ENCODE measurements around the gene FNTB. TPM values are rescaled to one million over a fixed set of nuclear protein-coding genes. Genes with fewer than 3 reads are reported as not detected.

FNTB gene
- total RNA-seq, 1 donor from 2014 or later, result 16.9 TPM

GRCh38 chr14:65043893-65044595, 57.3 kb downstream of the FNTB start:
- H3K27ac Mint-ChIP-seq (ENCODE audit: unreplicated experiment), result no peak overlapping the region
- no peaks in the 10 kb centered on the region for H3K9me3 Mint-ChIP-seq (ENCODE audit: unreplicated experiment)
- DNase-seq (ENCODE audit: low spot score), result no peak
- H3K27me3 Mint-ChIP-seq (ENCODE audit: unreplicated experiment), result peaks cover 2% of the 10 kb centered on the region
- no peak overlapping the region for H3K4me3 Mint-ChIP-seq (ENCODE audit: unreplicated experiment)
- peaks cover 10% of the 10 kb centered on the region for H3K36me3 Mint-ChIP-seq (ENCODE audit: low read depth, unreplicated experiment)
- H3K4me1 Mint-ChIP-seq (ENCODE audit: unreplicated experiment), result peaks cover 2% of the 10 kb centered on the region
- TF ChIP-seq CTCF (IDR thresholded peaks at IDR 0.05; ENCODE audit: unreplicated experiment), result no peak

- Mint-ChIP-seq H3K9me3 (ENCODE audit: unreplicated experiment) (no peaks in the 10 kb centered on the region), H3K4me1 (ENCODE audit: unreplicated experiment) (peaks cover 2% of the 10 kb centered on the region), H3K27ac (ENCODE audit: unreplicated experiment) (no peak overlapping the region), H3K27me3 (ENCODE audit: unreplicated experiment) (peaks cover 2% of the 10 kb centered on the region), H3K36me3 (ENCODE audit: low read depth, unreplicated experiment) (peaks cover 10% of the 10 kb centered on the region), H3K4me3 (ENCODE audit: unreplicated experiment) (no peak overlapping the region)
- no peak for DNase-seq (ENCODE audit: low spot score)
- no peak for TF ChIP-seq CTCF (IDR thresholded peaks at IDR 0.05; ENCODE audit: unreplicated experiment)
Measured at GRCh38 chr14:65044596-65044959, 57.9 kb downstream of the FNTB start.

GRCh38 chr14:65045006-65045405, 58.3 kb downstream of the FNTB start:
- Mint-ChIP-seq H3K36me3 (ENCODE audit: low read depth, unreplicated experiment) (peaks cover 10% of the 10 kb centered on the region), H3K27me3 (ENCODE audit: unreplicated experiment) (peaks cover 2% of the 10 kb centered on the region), H3K4me3 (ENCODE audit: unreplicated experiment) (no peak overlapping the region), H3K9me3 (ENCODE audit: unreplicated experiment) (no peaks in the 10 kb centered on the region), H3K27ac (ENCODE audit: unreplicated experiment) (no peak overlapping the region), H3K4me1 (ENCODE audit: unreplicated experiment) (peaks cover 2% of the 10 kb centered on the region)
- no peak for DNase-seq (ENCODE audit: low spot score)
- TF ChIP-seq CTCF (IDR thresholded peaks at IDR 0.05; ENCODE audit: unreplicated experiment), result no peak

GRCh38 chr14:65045709-65046108, 59.0 kb downstream of the FNTB start:
- Mint-ChIP-seq H3K4me3 (ENCODE audit: unreplicated experiment) (no peak overlapping the region), H3K9me3 (ENCODE audit: unreplicated experiment) (no peaks in the 10 kb centered on the region), H3K4me1 (ENCODE audit: unreplicated experiment) (peaks cover 2% of the 10 kb centered on the region), H3K27me3 (ENCODE audit: unreplicated experiment) (peaks cover 2% of the 10 kb centered on the region), H3K36me3 (ENCODE audit: low read depth, unreplicated experiment) (peaks cover 10% of the 10 kb centered on the region), H3K27ac (ENCODE audit: unreplicated experiment) (no peak overlapping the region)
- DNase-seq (ENCODE audit: low spot score), result no peak
- no peak for TF ChIP-seq CTCF (IDR thresholded peaks at IDR 0.05; ENCODE audit: unreplicated experiment)

- H3K4me1 Mint-ChIP-seq (ENCODE audit: unreplicated experiment), result peaks cover 4% of the 10 kb centered on the region
- no peaks in the 10 kb centered on the region for H3K9me3 Mint-ChIP-seq (ENCODE audit: unreplicated experiment)
- no peak for DNase-seq (ENCODE audit: low spot score)
- H3K27me3 Mint-ChIP-seq (ENCODE audit: unreplicated experiment), result no peaks in the 10 kb centered on the region
- H3K36me3 Mint-ChIP-seq (ENCODE audit: low read depth, unreplicated experiment), result peaks cover 4% of the 10 kb centered on the region
- H3K4me3 Mint-ChIP-seq (ENCODE audit: unreplicated experiment), result no peak overlapping the region
- no peak for TF ChIP-seq CTCF (IDR thresholded peaks at IDR 0.05; ENCODE audit: unreplicated experiment)
- H3K27ac Mint-ChIP-seq (ENCODE audit: unreplicated experiment), result no peak overlapping the region
Measured at GRCh38 chr14:65052832-65053231, 66.1 kb downstream of the FNTB start.

Data from endothelial cell (in vitro differentiated cells).